ENCODE data around the gene CD164.

Gene CD164

GRCh38 chr6:109381747-109382575, at the start of gene CD164:
Gene CD164, minus strand, starts transcription at chr6:109382467. Its CDS starts 89 bp downstream, at chr6:109382378.
- peak; percentile 92 for DNase-seq

- no peak for DNase-seq
Measured at GRCh38 chr6:109429496-109429895, 47.2 kb upstream of the CD164 start.

GRCh38 chr6:109428889-109429477, 46.7 kb upstream of the CD164 start:
- DNase-seq: no peak

- DNase-seq: no peak
Measured at GRCh38 chr6:109424946-109425345, 42.7 kb upstream of the CD164 start.

GRCh38 chr6:109421184-109421583, 38.9 kb upstream of the CD164 start:
- DNase-seq: no peak

- no peak for DNase-seq
Measured at GRCh38 chr6:109420751-109421150, 38.5 kb upstream of the CD164 start.

GRCh38 chr6:109417646-109418045, 35.4 kb upstream of the CD164 start:
- no peak for DNase-seq

GRCh38 chr6:109411034-109411433, 28.8 kb upstream of the CD164 start:
- DNase-seq: no peak

- no peak for DNase-seq
Measured at GRCh38 chr6:109406196-109406595, 23.9 kb upstream of the CD164 start.

- no peak for DNase-seq
Measured at GRCh38 chr6:109397020-109397419, 14.8 kb upstream of the CD164 start.

- no peak for DNase-seq
Measured at GRCh38 chr6:109396046-109396718, 13.9 kb upstream of the CD164 start.

- DNase-seq: no peak
Measured at GRCh38 chr6:109393886-109394281, 11.6 kb upstream of the CD164 start.

GRCh38 chr6:109393157-109393885, 11.1 kb upstream of the CD164 start:
- DNase-seq: no peak

GRCh38 chr6:109389650-109390274, 7.5 kb upstream of the CD164 start:
- DNase-seq: no peak

GRCh38 chr6:109388265-109388664, 6.0 kb upstream of the CD164 start:
- DNase-seq: no peak

GRCh38 chr6:109383438-109383940, 1.2 kb upstream of the CD164 start:
- DNase-seq: no peak

- peak; percentile 88 for DNase-seq
Measured at GRCh38 chr6:109382576-109383437, 540 bp upstream of the CD164 start.

GRCh38 chr6:109381061-109381746, 1.1 kb downstream of the CD164 start:
- DNase-seq: no peak

- DNase-seq: no peak
Measured at GRCh38 chr6:109379711-109380110, 2.6 kb downstream of the CD164 start.

- DNase-seq: no peak
Measured at GRCh38 chr6:109377717-109378116, 4.5 kb downstream of the CD164 start.

GRCh38 chr6:109374326-109374892, 7.9 kb downstream of the CD164 start:
- DNase-seq: no peak
